H1 (cell line): ENCODE data around the gene TYMS. TPM values are rescaled to one million over a fixed set of nuclear protein-coding genes. Genes with fewer than 3 reads are reported as not detected.

Source experiments
- CTCF ChIA-PET: fragments of 300-600 bp; sonication (Branson Sonifier 250); formaldehyde crosslinking; loops from one replicate; lab custom pipeline; 2021; ENCODE audit not compliant: partially characterized antibody; lab: Charles Lee
- POLR2A ChIA-PET: fragments of 300-600 bp; sonication (Branson Sonifier 250); formaldehyde crosslinking; loops from one replicate; lab custom pipeline; 2021; ENCODE audit warnings: inconsistent platforms; ENCODE audit not compliant: partially characterized antibody; lab: Charles Lee
- DNase-seq, 2 experiments: peaks; one replicate each; pipeline versions ENCODE4 v3.0.0 to v3.0.0-alpha.2; 2010 to 2022; ENCODE audit warnings: low spot score in 2 of 2, low read depth in 1 of 2, mixed read lengths in 1 of 2
- FAIRE-seq: peaks from 2 replicates; lab custom pipeline; 2011; peaks lifted over from hg19 to GRCh38; lab: Jason Lieb, UNC
- H2AFZ ChIP-seq: 2 replicates; pipeline ENCODE4 v1.8.1; 2012; ENCODE audit warnings: low read length, inconsistent platforms
- H2AK5ac ChIP-seq: 2 replicates; pipeline ENCODE4 v1.6.1; 2013; ENCODE audit warnings: low read depth, low read length
- H2BK120ac ChIP-seq: replicated peaks from 2 replicates; pipeline ENCODE3; 2013; ENCODE audit warnings: low read depth, low read length, inconsistent platforms
- H2BK12ac ChIP-seq: 2 replicates; pipeline ENCODE4 v1.6.1; 2013; ENCODE audit warnings: low read depth, low read length
- H2BK15ac ChIP-seq: 2 replicates; pipeline ENCODE4 v1.6.1; 2013; ENCODE audit warnings: low read length
- H2BK20ac ChIP-seq: 2 replicates; pipeline ENCODE4 v1.6.1; 2013; ENCODE audit warnings: low read length
- H2BK5ac ChIP-seq: 2 replicates; pipeline ENCODE4 v1.6.1; 2013; ENCODE audit warnings: low read depth, low read length
- H3K14ac ChIP-seq: 2 replicates; pipeline ENCODE4 v1.6.1; 2013; ENCODE audit warnings: inconsistent platforms; ENCODE audit not compliant: insufficient read length
- H3K18ac ChIP-seq: 2 replicates; pipeline ENCODE4 v1.6.1; 2013; ENCODE audit warnings: low read length; ENCODE audit errors: extremely low read depth
- H3K23ac ChIP-seq: 2 replicates; pipeline ENCODE4 v1.6.1; 2013; ENCODE audit warnings: inconsistent platforms; ENCODE audit not compliant: insufficient read length
- H3K23me2 ChIP-seq: 2 replicates; pipeline ENCODE4 v1.6.1; 2013; ENCODE audit warnings: low read depth, low read length
- H3K27ac ChIP-seq: 2 replicates; pipeline ENCODE4 v1.6.1; 2011; ENCODE audit warnings: low read depth, low read length, inconsistent platforms
- H3K27me3 ChIP-seq, 4 experiments: replicated peaks in 1 of 4; 1 replicate in 1 of 4; 2 replicates in 3 of 4; pipeline versions ENCODE4 v1.6.1 to v1.8.1; 2011 to 2013; ENCODE audit warnings: low read length in 3 of 4, mild to moderate bottlenecking in 3 of 4, inconsistent platforms in 2 of 4, mixed read lengths in 2 of 4, moderate library complexity in 1 of 4; ENCODE audit not compliant: control insufficient read depth in 3 of 4, insufficient read depth in 3 of 4; ENCODE audit errors: extremely low read depth in 1 of 4
- H3K36me3 ChIP-seq, 4 experiments: 2 replicates each; pipeline versions ENCODE4 v1.6.1 to v1.8.1; 2011 to 2013; ENCODE audit warnings: mild to moderate bottlenecking in 4 of 4, low read length in 3 of 4, moderate library complexity in 2 of 4, control low read depth in 1 of 4, inconsistent platforms in 1 of 4; ENCODE audit not compliant: insufficient read depth in 4 of 4, control insufficient read depth in 2 of 4
- H3K4ac ChIP-seq: replicated peaks from 2 replicates; pipeline ENCODE3; 2013; ENCODE audit warnings: low read length, low read depth, mixed read lengths, inconsistent platforms; ENCODE audit not compliant: insufficient read length
- H3K4me1 ChIP-seq, 4 experiments: replicated peaks in 1 of 4; 1 replicate in 1 of 4; 2 replicates in 3 of 4; pipeline versions ENCODE4 v1.6.1 to v1.8.1; 2011 to 2013; ENCODE audit warnings: low read length in 3 of 4, inconsistent platforms in 2 of 4, mixed read lengths in 1 of 4; ENCODE audit not compliant: insufficient read depth in 4 of 4, control insufficient read depth in 3 of 4
- H3K4me2 ChIP-seq, 2 experiments: 2 replicates each; pipeline versions ENCODE4 v1.6.1 to v1.8.1; 2011 to 2013; ENCODE audit warnings: low read depth in 2 of 2, low read length in 2 of 2, control low read depth in 1 of 2, inconsistent platforms in 1 of 2, mild to moderate bottlenecking in 1 of 2; ENCODE audit not compliant: insufficient read depth in 1 of 2
- H3K4me3 ChIP-seq, 4 experiments: fragments of 200-600, 300-600 bp in 1 of 4; sonication (generic), shearing (Covaris generic), sonication (Bioruptor Twin) in 1 of 4; 2 replicates each; pipeline versions ENCODE4 v1.5.1 to v1.8.1; 2011 to 2016; ENCODE audit warnings: low read length in 4 of 4, low read depth in 3 of 4, control low read depth in 2 of 4, inconsistent platforms in 2 of 4, mild to moderate bottlenecking in 2 of 4, mixed read lengths in 1 of 4, moderate library complexity in 1 of 4; ENCODE audit not compliant: insufficient read depth in 2 of 4; ENCODE audit errors: extremely low read depth in 1 of 4
- H3K56ac ChIP-seq: replicated peaks from 2 replicates; pipeline ENCODE3; 2013; ENCODE audit warnings: low read depth, mild to moderate bottlenecking, mixed read lengths, low read length, inconsistent platforms; ENCODE audit not compliant: insufficient read length
- H3K79me1 ChIP-seq: 2 replicates; pipeline ENCODE4 v1.6.1; 2013; ENCODE audit warnings: low read depth, low read length, control low read depth
- H3K79me2 ChIP-seq, 2 experiments: 2 replicates each; pipeline versions ENCODE4 v1.6.1 to v1.8.1; 2012 to 2013; ENCODE audit warnings: low read length in 2 of 2, mild to moderate bottlenecking in 2 of 2, inconsistent platforms in 1 of 2; ENCODE audit not compliant: insufficient read depth in 2 of 2, control insufficient read depth in 1 of 2
- H3K9ac ChIP-seq, 4 experiments: replicated peaks in 1 of 4; 1 replicate in 1 of 4; 2 replicates in 3 of 4; pipeline versions ENCODE4 v1.6.1 to v1.8.1; 2011 to 2013; ENCODE audit warnings: low read depth in 3 of 4, low read length in 3 of 4, control low read depth in 2 of 4, mild to moderate bottlenecking in 2 of 4, moderate library complexity in 2 of 4, inconsistent platforms in 1 of 4; ENCODE audit errors: extremely low read depth in 1 of 4
- H3K9me3 ChIP-seq, 2 experiments: 2 replicates each; pipeline versions ENCODE4 v1.6.1 to v1.8.1; 2012 to 2013; ENCODE audit warnings: mild to moderate bottlenecking in 2 of 2, moderate library complexity in 2 of 2, control low read depth in 1 of 2, inconsistent platforms in 1 of 2, low read depth in 1 of 2, low read length in 1 of 2, mixed read lengths in 1 of 2; ENCODE audit not compliant: insufficient read depth in 2 of 2
- H4K20me1 ChIP-seq, 2 experiments: replicated peaks in 1 of 2; 2 replicates each; pipeline versions ENCODE3 to v1.8.1; 2011 to 2013; ENCODE audit warnings: inconsistent platforms in 2 of 2, low read length in 2 of 2, mild to moderate bottlenecking in 1 of 2; ENCODE audit not compliant: insufficient read depth in 2 of 2, control insufficient read depth in 1 of 2
- H4K5ac ChIP-seq: 2 replicates; pipeline ENCODE4 v1.6.1; 2013; ENCODE audit warnings: low read length, low read depth, mixed read lengths, inconsistent platforms; ENCODE audit not compliant: insufficient read length
- H4K8ac ChIP-seq: 2 replicates; pipeline ENCODE4 v1.8.0; 2013; ENCODE audit warnings: mild to moderate bottlenecking, moderate library complexity, low read length, inconsistent platforms; ENCODE audit not compliant: insufficient read depth; ENCODE audit errors: extremely low read depth
- H4K91ac ChIP-seq: replicated peaks from 2 replicates; pipeline ENCODE3; 2013; ENCODE audit warnings: low read length, mixed read lengths, inconsistent platforms; ENCODE audit not compliant: insufficient read length
- BCL11A ChIP-seq, 2 experiments: IDR thresholded peaks; one replicate each; pipeline ENCODE4 v1.6.1; 2011; ENCODE audit warnings: low read depth in 2 of 2, low read length in 2 of 2, mild to moderate bottlenecking in 2 of 2
- CBX8 ChIP-seq: fragments of 300-800, 300-1000 bp; sonication (generic); IDR thresholded peaks from 2 replicates; pipeline ENCODE4 v1.7.1; 2016; ENCODE audit warnings: low read depth, low read length, borderline replicate concordance
- JUND ChIP-seq: IDR thresholded peaks from 2 replicates; pipeline ENCODE4 v1.6.1; 2011; ENCODE audit warnings: mild to moderate bottlenecking, improper control_type of control experiment, low read length
- KDM1A ChIP-seq: fragments of 200-600, 300-600 bp; sonication (generic); IDR thresholded peaks from 2 replicates; pipeline ENCODE4 v1.7.1; 2016; ENCODE audit warnings: mild to moderate bottlenecking, low read length, borderline replicate concordance
- KDM5A ChIP-seq: fragments of 200-600 bp; IDR thresholded peaks from 2 replicates; pipeline ENCODE4 v1.7.1; 2012; ENCODE audit warnings: mild to moderate bottlenecking, low read length, inconsistent platforms, mixed read lengths
- POLR2AphosphoS5 ChIP-seq: IDR thresholded peaks from 2 replicates; pipeline ENCODE4 v1.6.1; 2011; ENCODE audit warnings: low read depth, low read length
- RNF2 ChIP-seq: fragments of 200-900, 300-1000 bp; sonication (generic); IDR thresholded peaks from 2 replicates; pipeline ENCODE4 v1.7.1; 2016; ENCODE audit warnings: borderline replicate concordance, low read depth, mild to moderate bottlenecking, antibody characterized with exemption, low read length; ENCODE audit not compliant: poor library complexity, severe bottlenecking; ENCODE audit errors: missing control alignments
- WGBS, 2 experiments: shearing (Covaris generic) in 1 of 2; methylation state at CpG; one replicate each; pipeline versions ENCODE4 v1.1.6 to v1.1.7; 2013 to 2015; ENCODE audit warnings: low lambda C conversion rate in 2 of 2, mixed read lengths in 2 of 2, inconsistent platforms in 1 of 2, low coverage in 1 of 2, missing lambda C conversion rate in 1 of 2; ENCODE audit not compliant: insufficient replicate concordance in 2 of 2, insufficient coverage in 1 of 2, insufficient read length in 1 of 2; ENCODE audit errors: extremely low coverage in 1 of 2, missing lambda C conversion rate in 1 of 2; 5-methylcytosine and 5-hydroxymethylcytosine counted together
- polyA plus RNA-seq, 7 experiments: library from polyadenylated mRNA; depleted of rRNA in 3 of 7; stranded (reverse) in 5 of 7; unstranded in 2 of 7; fragments of >200 nt in 5 of 7; fragments of 200-250 nt in 2 of 7; gene quantifications; 1 replicate in 5 of 7; 2 replicates in 1 of 7; 4 replicates in 1 of 7; pipeline versions ENCODE4 v1.2.1 to v1.2.3, GENCODE V29; 2011 to 2013; ENCODE audit warnings: missing spikeins in 2 of 7, mixed read lengths in 2 of 7
- total RNA-seq: library from RNA; stranded (reverse); fragmentation: NEBNext Ultra II Directional; extraction: Animal tissue kit (Norgen Biotek cat#: 25700); gene quantifications from 2 replicates; pipeline ENCODE4 v1.2.1, GENCODE V29; 2021
- TF ChIP-seq, protein P1 (sequence below): IDR thresholded peaks from 2 replicates; pipeline ENCODE4 v1.6.1; 2012; ENCODE audit warnings: inconsistent platforms

The TYMS gene
- total and polyA plus RNA-seq, 2 of the 8 experiments (the other 6 are each of a cell fraction or from before 2014, with no cell fraction given), result 91.9 to 110 TPM

DNA sequence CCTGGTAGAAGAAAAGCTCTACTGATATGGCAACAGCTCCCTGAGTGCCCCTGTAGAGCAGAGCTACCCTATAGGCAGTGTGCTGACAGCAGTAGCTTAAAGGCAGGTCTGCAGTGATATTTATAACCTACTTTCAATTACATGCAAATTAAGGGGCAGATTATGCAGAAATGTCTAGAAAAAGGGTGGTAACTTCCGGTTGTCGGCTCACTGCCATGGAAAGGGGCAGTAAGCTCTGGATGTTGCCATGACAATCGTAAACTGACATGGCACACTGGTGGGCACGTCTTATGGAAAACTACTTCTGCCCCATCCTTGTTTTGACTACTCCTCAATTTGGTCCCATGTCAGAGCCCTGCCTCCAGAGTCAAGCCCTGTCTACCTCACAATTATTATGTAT is 2.9 kb upstream of the TYMS start:
- H3K4ac ChIP-seq, result no peak overlapping the region
- no peak overlapping the region for H4K5ac ChIP-seq
- 91% methylated on average over 4 of the region's 4 CpGs; no CpG with 5 or more reads in 1 of the 2 experiments for WGBS, 2 experiments
- peaks cover 0 to 32% of the 10 kb centered on the region in 2 experiments; a peak in 3 of 4 replicates for H3K79me2 ChIP-seq
- no peak overlapping the region for H2AFZ ChIP-seq
- H2BK12ac ChIP-seq, result no peak overlapping the region
- H3K27me3 ChIP-seq, result no peaks in the 10 kb centered on the region
- no peak overlapping the region for H3K27ac ChIP-seq
- no peak for TF ChIP-seq POLR2AphosphoS5
- TF ChIP-seq, protein P1, sequence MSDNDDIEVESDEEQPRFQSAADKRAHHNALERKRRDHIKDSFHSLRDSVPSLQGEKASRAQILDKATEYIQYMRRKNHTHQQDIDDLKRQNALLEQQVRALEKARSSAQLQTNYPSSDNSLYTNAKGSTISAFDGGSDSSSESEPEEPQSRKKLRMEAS, result no peak
- no peak for TF ChIP-seq KDM5A
- TF ChIP-seq RNF2, result no peak
- TF ChIP-seq CBX8, result no peak
- no peak for TF ChIP-seq BCL11A (IDR thresholded peaks at IDR 0.05; ENCODE audit: low read depth in 2 of 2, low read length in 2 of 2)
- TF ChIP-seq KDM1A, result no peak
- no peak for TF ChIP-seq JUND
- POLR2A ChIA-PET, result interaction anchor here (0.8 to 1.4 kb wide), 2 partner anchors 10 to 32 kb away, joined by 3 read pairs; no protein-coding TSS in a partner anchor
- H2BK120ac ChIP-seq, result no peak overlapping the region
- no peak overlapping the region for H3K14ac ChIP-seq
- CTCF ChIA-PET, result interaction anchor here (0.9 to 3.5 kb wide), 8 partner anchors 10 to 177 kb away, joined by 3 to 28 read pairs (median 4); no protein-coding TSS in a partner anchor
- no peak overlapping the region for H3K9ac ChIP-seq
- no peak overlapping the region for H2BK20ac ChIP-seq
- FAIRE-seq, result no peak
- peaks cover 0 to 10% (median 5%) of the 10 kb centered on the region in 4 experiments; a peak in 5 of 7 replicates for H3K4me1 ChIP-seq
- H3K23me2 ChIP-seq, result peaks cover 4% of the 10 kb centered on the region; the same call in 1 of the 2 replicates
- DNase-seq, result no peak
- H3K4me3 ChIP-seq, result no peak overlapping the region
- H3K56ac ChIP-seq, result no peak overlapping the region
- H3K18ac ChIP-seq, result no peak overlapping the region
- peaks cover 7% of the 10 kb centered on the region; the same call in 1 of the 2 replicates for H3K79me1 ChIP-seq
- H3K4me2 ChIP-seq, result no peak overlapping the region; a peak in 1 of 4 replicates
- H4K91ac ChIP-seq, result no peak overlapping the region
- no peak overlapping the region for H2BK15ac ChIP-seq
- H2AK5ac ChIP-seq, result no peak overlapping the region
- H4K8ac ChIP-seq, result no peak overlapping the region
- H4K20me1 ChIP-seq, result peaks cover 2 to 4% of the 10 kb centered on the region in 2 experiments
- H3K9me3 ChIP-seq, result no peaks in the 10 kb centered on the region
- H3K36me3 ChIP-seq, result peaks cover 0 to 7% (median 1%) of the 10 kb centered on the region in 4 experiments; a peak in 4 of 8 replicates
- no peak overlapping the region for H2BK5ac ChIP-seq
- H3K23ac ChIP-seq, result no peak overlapping the region
